ENCODE results near the gene IGF2BP3. TPM values are rescaled to one million over a fixed set of nuclear protein-coding genes. Genes with fewer than 3 reads are reported as not detected.
A peak's percentile ranks its signal among the peaks of the same experiment; 100 is the strongest.

The IGF2BP3 gene
- total and polyA plus RNA-seq, 10 of the 15 experiments (the other 5 are each of a cell fraction or from before 2014, with no cell fraction given): 4.6 to 61.2 (median 36.9) TPM

DNA sequence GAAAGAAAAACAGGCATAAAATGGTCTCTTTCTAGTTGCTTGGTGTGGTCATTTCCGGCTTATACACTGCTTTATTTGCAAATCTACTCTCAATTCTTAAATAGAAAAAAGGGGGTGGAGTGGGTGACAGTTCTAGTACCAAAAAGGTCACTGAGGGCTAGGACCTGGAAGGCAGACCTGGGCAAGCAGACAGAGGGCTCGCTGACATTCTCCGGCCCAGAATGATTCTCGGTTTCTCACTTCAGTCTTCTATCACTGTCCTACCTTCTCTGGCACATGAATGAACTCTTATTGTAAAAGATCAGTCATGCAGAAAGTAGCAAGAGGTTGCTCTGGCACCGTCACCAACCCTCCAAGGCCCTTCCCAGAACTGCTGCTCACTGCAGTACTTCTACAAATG is 117.1 kb downstream of the IGF2BP3 start:
- in situ Hi-C loops (cut with MboI): no loop called here
- BruUV-seq (replicated peaks): no TSS peak
- H3K9me3 ChIP-seq (replicated peaks; ENCODE audit: control insufficient read depth, insufficient read depth, low read length): no peaks in the 10 kb centered on the region
- ATAC-seq (peak; percentile 95), FAIRE-seq (no peak), DNase-seq (ENCODE audit: low read depth, low spot score) (peak; percentile 66)
- peak overlapping the region; percentile 68 for H3K4me2 ChIP-seq (ENCODE audit: control insufficient read depth, insufficient read depth)
- CTCF ChIA-PET: interaction anchor here (0.8 to 1.1 kb wide), 4 partner anchors 80 to 192 kb away, joined by 3 to 4 read pairs (median 3); no protein-coding TSS in a partner anchor
- RAD21 ChIA-PET (ENCODE audit: unreplicated experiment): interaction anchor here (0.8 to 1.6 kb wide), 3 partner anchors 80 to 173 kb away, joined by 3 to 5 read pairs (median 3); no protein-coding TSS in a partner anchor
- peak overlapping the region; percentile 30 for H3K9ac ChIP-seq (ENCODE audit: control insufficient read depth, insufficient read depth, low read length)
- H3K27me3 ChIP-seq (replicated peaks in 1 of 2; ENCODE audit: control insufficient read depth in 2 of 2, insufficient read depth in 2 of 2, low read length in 1 of 2): no peaks in the 10 kb centered on the region
- H2AFZ ChIP-seq (ENCODE audit: control insufficient read depth, low read depth, low read length): no peak overlapping the region
- H3K4me1 ChIP-seq (ENCODE audit: control insufficient read depth, insufficient read depth, low read length): peaks cover 28% of the 10 kb centered on the region
- H3K36me3 ChIP-seq (ENCODE audit: control insufficient read depth in 2 of 2, insufficient read depth in 2 of 2, low read length in 1 of 2): peaks cover 2 to 11% of the 10 kb centered on the region in 2 experiments; a peak in 3 of 4 replicates
- peaks cover 5% of the 10 kb centered on the region for H3K79me2 ChIP-seq (ENCODE audit: control insufficient read depth, insufficient read depth, low read length)
- peak overlapping the region; percentile 62 for H3K27ac ChIP-seq (ENCODE audit: control insufficient read depth, insufficient read depth)
- intact Hi-C loops (cut with micrococcal nuclease; ENCODE audit: unreplicated experiment): loop anchor here (2.0 to 5.0 kb wide), 2 partner anchors 80 to 179 kb away; partner anchors contain the start of gene TRA2A
- POLR2A ChIA-PET: interaction anchor here (0.9 kb wide), 1 partner anchor 9 kb away, joined by 4 read pairs; no protein-coding TSS in a partner anchor
- no peak overlapping the region for H3K4me3 ChIP-seq
- no peaks in the 10 kb centered on the region; the same call in 1 of the 2 replicates for H4K20me1 ChIP-seq (ENCODE audit: control insufficient read depth, insufficient read depth)
- SMC1A ChIA-PET (ENCODE audit: uncharacterized antibody, unreplicated experiment): interaction anchor here (1.2 kb wide), 1 partner anchor 214 kb away, joined by 4 read pairs; no protein-coding TSS in a partner anchor
- WGBS (ENCODE audit: insufficient coverage, insufficient replicate concordance, low lambda C conversion rate, missing lambda C conversion rate): 2% methylated on average over 5 of the region's 5 CpGs
- peak; percentile 42; the same call in 1 of the 2 replicates for TF ChIP-seq RELB (IDR thresholded peaks at IDR 0.05; ENCODE audit: low read depth)
- no peak for TF ChIP-seq CHD2 (IDR thresholded peaks at IDR 0.05; ENCODE audit: borderline replicate concordance, low read depth, low read length)
- TF ChIP-seq EP300 (IDR thresholded peaks at IDR 0.05; ENCODE audit: borderline replicate concordance in 1 of 2, control insufficient read depth in 1 of 2, low read depth in 2 of 2, low read length in 2 of 2): peak in 1 of 2 experiments; percentile 66; a peak in 1 of 4 replicates
- TF ChIP-seq ATF2 (IDR thresholded peaks at IDR 0.05; ENCODE audit: low read length): peak; percentile 49
- peak; percentile 61; the same call in 1 of the 2 replicates for TF ChIP-seq MEF2A (IDR thresholded peaks at IDR 0.05; ENCODE audit: insufficient read depth, low read depth, low read length)
- TF ChIP-seq NKRF (conservative IDR thresholded peaks at IDR 0.05): no peak
- 0 out of 2 replicates have a peak, but pooled peaks have one; percentile 40 for TF ChIP-seq NFIC (IDR thresholded peaks at IDR 0.05; ENCODE audit: low read depth, low read length)
- no peak for TF ChIP-seq EED (IDR thresholded peaks at IDR 0.05; ENCODE audit: low read depth)
- TF ChIP-seq USF2 (IDR thresholded peaks at IDR 0.05; ENCODE audit: borderline replicate concordance, low read depth, low read length): no peak
- no peak for TF ChIP-seq TCF12 (IDR thresholded peaks at IDR 0.05; ENCODE audit: low read depth, low read length)
- TF ChIP-seq BHLHE40 (IDR thresholded peaks at IDR 0.05; ENCODE audit: borderline replicate concordance in 1 of 2, low read depth in 2 of 2, low read length in 1 of 2): peak; percentile 37 to 64; a peak in 1 of 4 replicates
- peak; percentile 97 for TF ChIP-seq NR2F1 (conservative IDR thresholded peaks at IDR 0.05)
- 0 out of 3 replicates have a peak, but pooled peaks of 1 of the 2 experiments have one; percentile 20 for TF ChIP-seq EGR1 (IDR thresholded peaks at IDR 0.05; ENCODE audit: borderline replicate concordance in 1 of 2, low read depth in 2 of 2, low read length in 2 of 2)
- no peak for TF ChIP-seq LARP7 (IDR thresholded peaks at IDR 0.05)
- 0 out of 2 replicates have a peak, but pooled peaks have one; percentile 22 for TF ChIP-seq CREM (IDR thresholded peaks at IDR 0.05; ENCODE audit: low read depth)

All from GM12878 (cell line).